Upper lobe of left lung (tissue), 4 donors: ENCODE results near the gene C20orf96.

Source experiments
- CTCF ChIP-seq, 6 experiments: fragments of 450-650 bp in 4 of 6; fragments of 200-600 bp in 2 of 6; sonication (generic) in 2 of 6; IDR thresholded peaks; one replicate each; pipeline ENCODE4 v1.5.1; 2016 to 2019; ENCODE audit warnings: antibody characterized with exemption in 6 of 6
- POLR2A ChIP-seq, 4 donors: fragments of 450-650 bp; IDR thresholded peaks; one replicate each; pipeline ENCODE4 v1.5.1; 2016 to 2017; ENCODE audit warnings: antibody characterized with exemption in 4 of 4, mild to moderate bottlenecking in 2 of 4

- TF ChIP-seq CTCF (IDR thresholded peaks at IDR 0.05) (no peak), POLR2A (IDR thresholded peaks at IDR 0.05) (no peak)
These were observed 23.4 kb upstream of the C20orf96 start for GRCh38 chr20:313948-314347.
